Measurements from ENCODE around the gene VPS52.

- TF ChIP-seq, protein P1, sequence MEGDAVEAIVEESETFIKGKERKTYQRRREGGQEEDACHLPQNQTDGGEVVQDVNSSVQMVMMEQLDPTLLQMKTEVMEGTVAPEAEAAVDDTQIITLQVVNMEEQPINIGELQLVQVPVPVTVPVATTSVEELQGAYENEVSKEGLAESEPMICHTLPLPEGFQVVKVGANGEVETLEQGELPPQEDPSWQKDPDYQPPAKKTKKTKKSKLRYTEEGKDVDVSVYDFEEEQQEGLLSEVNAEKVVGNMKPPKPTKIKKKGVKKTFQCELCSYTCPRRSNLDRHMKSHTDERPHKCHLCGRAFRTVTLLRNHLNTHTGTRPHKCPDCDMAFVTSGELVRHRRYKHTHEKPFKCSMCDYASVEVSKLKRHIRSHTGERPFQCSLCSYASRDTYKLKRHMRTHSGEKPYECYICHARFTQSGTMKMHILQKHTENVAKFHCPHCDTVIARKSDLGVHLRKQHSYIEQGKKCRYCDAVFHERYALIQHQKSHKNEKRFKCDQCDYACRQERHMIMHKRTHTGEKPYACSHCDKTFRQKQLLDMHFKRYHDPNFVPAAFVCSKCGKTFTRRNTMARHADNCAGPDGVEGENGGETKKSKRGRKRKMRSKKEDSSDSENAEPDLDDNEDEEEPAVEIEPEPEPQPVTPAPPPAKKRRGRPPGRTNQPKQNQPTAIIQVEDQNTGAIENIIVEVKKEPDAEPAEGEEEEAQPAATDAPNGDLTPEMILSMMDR (IDR thresholded peaks at IDR 0.05 in 2 of 3, conservative IDR thresholded peaks at IDR 0.05 in 1 of 3; ENCODE audit: borderline replicate concordance in 1 of 3, insufficient read depth in 1 of 3, low read depth in 2 of 3, low read length in 2 of 3), result no peak
- TF ChIP-seq, protein P2, sequence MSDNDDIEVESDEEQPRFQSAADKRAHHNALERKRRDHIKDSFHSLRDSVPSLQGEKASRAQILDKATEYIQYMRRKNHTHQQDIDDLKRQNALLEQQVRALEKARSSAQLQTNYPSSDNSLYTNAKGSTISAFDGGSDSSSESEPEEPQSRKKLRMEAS (IDR thresholded peaks at IDR 0.05), result no peak
These were observed 48.3 kb upstream of the VPS52 start for GRCh38 chr6:33319939-33320314.

Measured in HCT116 (cell line).